Activated CD8-positive, alpha-beta memory T cell treated with anti-CD3 and anti-CD28 coated beads for 36 hours (primary cell): ENCODE measurements around the gene SYT9. TPM values are rescaled to one million over a fixed set of nuclear protein-coding genes. Genes with fewer than 3 reads are reported as not detected.
"Not testable (repeated sequence)": the region's sequence is repeated elsewhere in the genome, so short reads cannot be mapped to it uniquely, and the experiment has no call there.

Experiments
- CTCF ChIA-PET: fragments of 350-600 bp; sonication (Branson Sonifier 250); formaldehyde crosslinking; loops from one replicate; lab custom pipeline; 2021; ENCODE audit warnings: antibody characterized with exemption; lab: Charles Lee
- POLR2A ChIA-PET: fragments of 350-600 bp; sonication (Branson Sonifier 250); formaldehyde crosslinking; loops from one replicate; lab custom pipeline; 2021; ENCODE audit warnings: antibody characterized with exemption; lab: Charles Lee
- total RNA-seq, 2 experiments: library from RNA; stranded (reverse); gene quantifications; one replicate each; pipeline ENCODE4 v1.2.3, GENCODE V29; 2021

Gene SYT9
- total RNA-seq, 2 experiments from 2014 or later, result not detected

DNA sequence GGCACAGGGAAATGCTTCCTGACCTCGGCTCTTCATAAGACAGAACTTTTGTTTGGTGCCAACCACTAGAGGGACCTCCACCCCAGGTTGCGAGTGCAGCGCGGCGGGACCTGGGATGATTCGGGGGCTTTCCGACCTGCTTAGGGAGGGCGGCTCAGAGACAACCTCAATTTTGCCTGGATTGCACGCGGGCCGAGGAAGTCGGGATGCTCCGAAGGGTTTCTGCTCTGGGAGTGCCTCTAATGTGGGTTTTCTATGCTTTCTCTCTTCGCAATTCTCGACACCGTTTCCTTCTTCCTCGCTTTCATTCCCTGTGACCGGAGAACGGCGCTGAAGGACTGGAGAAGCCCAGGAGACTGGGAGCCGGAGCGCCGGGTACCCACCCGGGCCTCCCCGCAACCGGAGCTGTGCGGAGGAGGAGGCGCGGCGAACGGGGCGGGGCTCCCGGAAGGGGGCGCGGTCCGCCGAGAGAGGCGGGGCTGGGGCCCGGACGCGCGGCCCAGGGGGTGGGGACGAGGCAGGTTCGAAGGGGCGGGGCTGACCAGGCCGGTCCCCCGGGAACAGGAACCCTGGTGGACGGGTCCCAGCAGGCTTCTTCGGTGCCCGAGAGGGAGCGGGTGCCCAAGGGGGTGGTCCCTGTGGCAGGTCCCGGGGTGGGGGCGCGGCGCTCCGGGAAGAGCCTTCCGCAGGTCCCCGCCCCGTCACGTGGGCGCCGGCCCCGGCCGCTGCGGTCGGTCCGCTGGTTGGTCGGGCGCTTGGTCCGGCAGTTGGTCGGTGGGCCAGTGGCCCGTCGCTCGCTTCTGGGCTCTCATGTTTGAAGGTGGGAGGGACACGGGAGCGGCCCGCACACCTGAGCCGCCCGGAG, 261.8 kb downstream of the SYT9 start, which contains the start of gene PPFIBP2:
TSS of gene PPFIBP2 (plus strand) at position 766 of the 865 bp plus-strand sequence. CDS start 35,477 bp downstream, outside the sequence.
- POLR2A ChIA-PET, result interaction anchor here (0.6 kb wide), 1 partner anchor 161 kb away, joined by 3 read pairs; no protein-coding TSS in a partner anchor
- CTCF ChIA-PET, result interaction anchor here (0.6 to 1.6 kb wide), 12 partner anchors 23 to 851 kb away, joined by 3 to 5 read pairs (median 4); no protein-coding TSS in a partner anchor

DNA sequence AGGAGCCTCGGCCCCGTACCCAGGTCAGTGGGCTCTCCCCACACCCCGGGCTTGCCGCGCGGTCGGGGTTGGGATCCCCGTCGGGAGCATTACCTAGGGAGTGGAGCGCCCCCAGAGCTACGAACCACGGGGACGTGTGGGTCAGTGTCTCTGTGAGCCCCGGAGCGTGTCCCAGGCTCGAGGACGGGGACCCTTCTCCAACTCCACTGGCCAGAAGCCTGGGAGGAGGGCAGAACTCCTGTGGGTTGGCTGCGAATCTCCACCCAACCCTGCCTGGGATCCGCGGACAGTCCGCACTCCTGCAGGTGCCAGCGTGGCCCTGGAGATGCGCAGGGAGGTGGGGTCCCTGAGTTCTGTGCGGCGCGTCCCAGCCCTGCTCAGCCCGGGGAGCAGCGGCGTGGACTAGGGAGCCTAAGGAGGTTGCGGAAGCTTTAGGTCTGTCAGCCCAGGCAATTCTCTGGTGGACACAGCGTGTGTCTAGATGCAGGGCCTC, 262.4 kb downstream of the SYT9 start:
- CTCF ChIA-PET, result interaction anchor here (0.6 to 1.6 kb wide), 6 partner anchors 28 to 181 kb away, joined by 3 to 5 read pairs (median 4); no protein-coding TSS in a partner anchor
- POLR2A ChIA-PET, result no interaction called here

DNA sequence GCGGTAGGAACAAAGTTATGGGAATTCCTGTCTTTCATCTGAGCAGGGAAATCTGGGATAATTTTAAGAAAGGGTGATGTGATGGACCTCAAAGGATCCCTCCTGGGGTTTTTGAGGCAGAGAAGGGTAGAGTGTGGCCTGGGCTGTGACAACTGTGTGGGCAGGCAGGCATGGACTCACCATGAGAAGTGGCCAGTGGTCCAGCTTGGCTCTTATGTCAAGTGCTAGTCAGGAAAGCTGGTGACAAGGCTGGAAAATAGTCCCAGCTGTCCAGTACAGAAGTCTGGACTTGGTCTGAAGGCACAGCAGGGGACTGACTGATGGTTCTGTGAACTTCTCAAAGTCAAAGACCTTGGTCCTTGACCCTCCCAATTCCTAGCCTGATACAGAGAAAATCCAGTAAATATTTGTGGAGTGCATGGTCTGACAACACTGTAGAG, 263.8 kb downstream of the SYT9 start:
- CTCF ChIA-PET, result no interaction called here
- POLR2A ChIA-PET, result no interaction called here

DNA sequence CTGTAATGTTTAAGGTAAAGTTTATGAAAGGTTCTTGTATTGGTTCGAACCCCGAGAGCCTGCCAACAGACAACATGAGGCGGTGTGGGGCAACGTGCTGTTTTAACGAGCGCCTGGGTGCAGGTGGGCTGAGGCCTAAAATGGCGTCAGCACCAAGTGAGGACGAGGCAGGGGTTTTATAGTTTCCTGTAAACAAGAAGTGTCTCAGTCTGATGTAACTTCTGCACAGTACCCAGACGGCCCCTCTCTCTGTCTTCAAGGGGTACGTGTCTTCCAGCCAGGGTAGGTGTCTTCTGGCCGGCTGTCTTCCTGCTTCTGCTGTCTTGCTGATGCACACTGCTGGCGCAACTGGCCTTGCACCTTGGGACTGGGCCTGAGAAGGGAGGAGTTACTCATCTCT, 264.8 kb downstream of the SYT9 start:
- CTCF ChIA-PET, result no interaction called here
- POLR2A ChIA-PET, result no interaction called here

DNA sequence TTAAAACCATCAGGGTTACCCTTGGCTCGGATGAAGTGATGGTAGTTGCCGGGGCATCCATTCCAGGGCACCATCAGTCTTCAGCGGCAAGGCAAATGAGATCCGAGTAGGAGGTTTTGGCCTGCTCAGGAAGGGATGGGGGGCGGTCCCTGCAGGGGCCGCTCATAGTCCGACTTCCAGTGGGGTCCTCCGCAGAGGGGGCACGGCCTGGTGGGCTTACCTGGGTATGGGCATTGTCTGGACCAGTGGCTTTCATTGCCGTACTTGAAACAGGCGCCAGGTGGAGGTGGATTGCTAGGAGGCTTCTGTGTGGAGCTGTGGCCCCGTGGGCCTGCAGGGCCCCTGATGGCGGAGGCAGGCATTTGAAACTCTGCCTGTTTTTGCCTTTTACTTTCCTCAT, 266.0 kb downstream of the SYT9 start:
- CTCF ChIA-PET, POLR2A ChIA-PET: not testable (repeated sequence)

Other genes with a start within 250 kb of the SYT9 start
- gene ZNF214, start 231.6 kb upstream of the SYT9 start, total RNA-seq, result not detected
- not detected for gene NLRP14, start 231.4 kb upstream of the SYT9 start, total RNA-seq
- not detected for gene RBMXL2, start 162.9 kb upstream of the SYT9 start, total RNA-seq
- not detected for gene OLFML1, start 233.6 kb downstream of the SYT9 start, total RNA-seq